ENCODE results near the gene TLCD1.

Gene TLCD1

DNA sequence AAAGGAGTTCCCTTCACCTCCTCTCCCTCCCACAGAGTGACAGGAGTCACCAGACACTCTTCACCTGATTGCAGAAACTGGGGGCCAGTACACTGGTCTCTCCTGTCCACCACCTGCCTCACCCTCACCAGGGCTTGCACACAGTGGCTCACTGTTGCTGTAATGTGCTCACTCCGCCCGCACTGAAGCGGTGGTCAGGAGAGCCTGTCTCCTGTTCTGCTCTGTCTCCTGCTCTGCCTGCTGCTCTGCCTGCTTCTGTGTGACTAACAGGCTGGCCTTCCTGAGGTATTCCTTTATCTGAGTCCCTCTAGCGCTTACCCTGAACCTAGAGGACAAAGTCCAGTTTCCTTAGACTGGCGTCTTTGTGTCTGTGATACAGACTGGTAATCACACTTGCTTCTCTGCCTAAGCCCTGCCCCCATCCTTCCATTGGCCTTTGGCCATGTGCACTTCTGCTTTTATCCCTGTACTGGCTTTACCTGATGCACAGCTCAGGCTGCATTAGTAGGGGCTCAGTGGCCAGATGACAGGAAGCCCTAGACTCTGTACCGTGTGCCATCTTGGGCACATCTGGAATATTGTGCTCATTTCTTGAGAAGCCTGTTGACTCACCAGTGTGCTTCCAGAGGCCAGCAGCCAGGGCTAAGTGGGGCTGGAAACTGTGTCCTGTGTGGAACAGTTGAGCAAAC lies 27.6 kb downstream of the TLCD1 start:
- Histone ChIP-seq H3K4me1 (no peaks in the 10 kb centered on the region), H3K27me3 (no peaks in the 10 kb centered on the region), H3K9me3 (no peaks in the 10 kb centered on the region), H3K4me3 (ENCODE audit: low read depth, low read length) (no peak overlapping the region), H3K36me3 (peaks cover 49% of the 10 kb centered on the region)
- no peak for DNase-seq
- TF ChIP-seq, protein P1, sequence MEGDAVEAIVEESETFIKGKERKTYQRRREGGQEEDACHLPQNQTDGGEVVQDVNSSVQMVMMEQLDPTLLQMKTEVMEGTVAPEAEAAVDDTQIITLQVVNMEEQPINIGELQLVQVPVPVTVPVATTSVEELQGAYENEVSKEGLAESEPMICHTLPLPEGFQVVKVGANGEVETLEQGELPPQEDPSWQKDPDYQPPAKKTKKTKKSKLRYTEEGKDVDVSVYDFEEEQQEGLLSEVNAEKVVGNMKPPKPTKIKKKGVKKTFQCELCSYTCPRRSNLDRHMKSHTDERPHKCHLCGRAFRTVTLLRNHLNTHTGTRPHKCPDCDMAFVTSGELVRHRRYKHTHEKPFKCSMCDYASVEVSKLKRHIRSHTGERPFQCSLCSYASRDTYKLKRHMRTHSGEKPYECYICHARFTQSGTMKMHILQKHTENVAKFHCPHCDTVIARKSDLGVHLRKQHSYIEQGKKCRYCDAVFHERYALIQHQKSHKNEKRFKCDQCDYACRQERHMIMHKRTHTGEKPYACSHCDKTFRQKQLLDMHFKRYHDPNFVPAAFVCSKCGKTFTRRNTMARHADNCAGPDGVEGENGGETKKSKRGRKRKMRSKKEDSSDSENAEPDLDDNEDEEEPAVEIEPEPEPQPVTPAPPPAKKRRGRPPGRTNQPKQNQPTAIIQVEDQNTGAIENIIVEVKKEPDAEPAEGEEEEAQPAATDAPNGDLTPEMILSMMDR (IDR thresholded peaks at IDR 0.05; ENCODE audit: low read depth, low read length), result no peak

DNA sequence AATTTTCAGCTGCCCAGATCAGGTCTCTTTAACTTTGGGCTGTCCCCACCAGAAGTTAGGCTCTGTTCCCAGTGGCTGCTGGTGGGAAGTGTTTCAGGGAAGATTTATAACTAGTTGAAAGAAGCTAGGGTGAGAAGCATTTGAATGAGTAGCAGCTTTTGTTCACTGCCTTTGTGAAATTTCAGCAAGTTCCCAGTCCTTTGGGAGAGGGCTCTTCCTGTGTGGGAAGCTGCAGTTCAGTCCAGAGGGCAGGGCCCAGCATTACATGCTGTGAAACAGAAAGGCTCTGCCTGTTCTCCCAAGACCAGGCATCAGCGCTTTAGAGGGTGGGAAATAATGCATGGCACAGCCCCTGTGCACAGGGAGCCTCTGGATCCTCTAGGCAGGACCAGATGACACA lies 32.2 kb downstream of the TLCD1 start:
- Histone ChIP-seq H3K4me1 (no peaks in the 10 kb centered on the region), H3K36me3 (peaks cover 46% of the 10 kb centered on the region), H3K27me3 (no peaks in the 10 kb centered on the region), H3K4me3 (ENCODE audit: low read depth, low read length) (no peak overlapping the region), H3K9me3 (no peaks in the 10 kb centered on the region)
- no peak for DNase-seq
- TF ChIP-seq, protein P1 (IDR thresholded peaks at IDR 0.05; ENCODE audit: low read depth, low read length), result no peak

DNA sequence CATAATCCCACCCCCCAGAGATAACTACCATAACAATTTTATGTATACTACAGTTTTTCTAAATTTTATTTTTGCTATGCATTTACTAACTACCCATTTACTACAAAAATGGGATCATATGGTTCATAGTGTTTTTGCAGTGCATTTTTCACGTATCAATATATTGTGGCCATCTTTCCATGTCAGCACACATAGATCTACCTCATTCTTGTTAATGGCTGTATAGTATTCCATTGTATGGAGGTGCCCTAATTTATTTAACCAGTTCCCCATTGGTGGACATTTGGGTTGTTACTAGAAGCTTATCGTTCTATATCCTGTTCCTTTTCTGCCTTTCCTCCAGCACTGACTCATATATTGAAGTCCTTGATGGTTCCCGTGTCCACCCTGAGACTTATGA lies 37.0 kb downstream of the TLCD1 start:
- H3K9me3 ChIP-seq, result no peaks in the 10 kb centered on the region
- no peak overlapping the region for H3K4me3 ChIP-seq (ENCODE audit: low read depth, low read length)
- TF ChIP-seq, protein P1 (IDR thresholded peaks at IDR 0.05; ENCODE audit: low read depth, low read length), result no peak
- peaks cover 8% of the 10 kb centered on the region for H3K4me1 ChIP-seq
- H3K27me3 ChIP-seq, result no peaks in the 10 kb centered on the region
- peaks cover 52% of the 10 kb centered on the region for H3K36me3 ChIP-seq
- DNase-seq, result no peak

DNA sequence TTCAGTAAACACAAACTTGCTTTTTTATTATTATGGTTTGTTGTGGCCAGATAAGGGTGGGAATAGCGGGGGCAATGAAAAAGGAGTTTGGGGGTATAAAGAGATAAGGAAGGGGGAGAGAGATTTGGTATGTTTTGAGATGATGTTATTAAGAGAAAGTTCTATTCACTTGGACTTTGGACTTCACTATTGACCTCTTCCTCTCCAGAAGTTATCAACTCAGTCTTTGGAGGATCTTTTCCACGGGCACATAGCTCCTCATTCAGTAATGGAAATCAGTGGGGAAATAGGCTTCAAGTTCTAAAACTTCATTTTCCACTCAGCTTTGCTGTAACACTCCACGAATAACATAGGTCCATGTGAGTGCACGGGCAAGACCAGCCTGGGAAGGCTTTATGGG lies 37.6 kb downstream of the TLCD1 start:
- Histone ChIP-seq H3K4me1 (peaks cover 8% of the 10 kb centered on the region), H3K36me3 (peaks cover 52% of the 10 kb centered on the region), H3K4me3 (ENCODE audit: low read depth, low read length) (no peak overlapping the region), H3K27me3 (no peaks in the 10 kb centered on the region), H3K9me3 (no peaks in the 10 kb centered on the region)
- DNase-seq, result no peak
- TF ChIP-seq, protein P1 (IDR thresholded peaks at IDR 0.05; ENCODE audit: low read depth, low read length), result no peak

DNA sequence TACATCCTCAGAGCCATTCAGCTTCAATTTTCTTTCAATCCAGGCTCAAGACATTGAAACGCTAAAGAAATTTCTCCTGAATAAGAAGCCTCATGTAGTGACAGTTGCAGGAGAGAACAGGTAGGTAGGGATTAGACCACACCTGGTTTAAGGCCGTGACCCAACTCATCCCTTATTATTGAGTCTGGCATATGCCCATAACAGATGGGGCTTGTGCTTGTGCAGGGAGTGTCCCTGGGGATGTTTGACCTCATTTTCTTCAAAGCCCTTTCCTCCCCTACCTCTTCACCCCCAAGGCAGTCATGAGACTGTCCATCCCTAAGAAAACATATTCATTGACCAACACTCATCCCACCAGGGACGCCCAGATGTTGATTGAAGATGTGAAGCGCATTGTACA lies 39.7 kb downstream of the TLCD1 start:
- peaks cover 60% of the 10 kb centered on the region for H3K36me3 ChIP-seq
- H3K27me3 ChIP-seq, result no peaks in the 10 kb centered on the region
- no peak overlapping the region for H3K4me3 ChIP-seq (ENCODE audit: low read depth, low read length)
- DNase-seq, result no peak
- H3K9me3 ChIP-seq, result no peaks in the 10 kb centered on the region
- TF ChIP-seq, protein P1 (IDR thresholded peaks at IDR 0.05; ENCODE audit: low read depth, low read length), result no peak
- peaks cover 8% of the 10 kb centered on the region for H3K4me1 ChIP-seq

DNA sequence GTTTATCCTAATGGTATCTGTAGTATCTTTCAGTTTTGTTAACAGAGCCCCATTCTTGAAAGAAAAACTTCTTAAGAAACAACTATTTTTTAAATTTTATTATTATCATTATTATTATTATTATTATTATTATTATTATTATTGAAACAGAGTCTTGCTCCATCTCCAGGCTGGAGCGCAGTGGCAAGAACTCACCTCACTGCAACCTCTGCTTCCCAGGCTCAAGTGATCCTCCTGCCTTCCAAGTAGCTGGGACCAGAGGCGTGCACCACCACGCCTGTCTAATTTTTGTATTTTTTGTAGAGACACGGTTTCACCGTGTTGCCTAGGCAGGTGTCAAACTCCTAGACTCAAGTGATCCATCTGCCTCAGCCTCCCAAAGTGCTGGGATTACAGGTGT lies 40.7 kb downstream of the TLCD1 start:
- Histone ChIP-seq H3K4me3 (ENCODE audit: low read depth, low read length) (no peak overlapping the region), H3K9me3 (no peaks in the 10 kb centered on the region), H3K27me3 (no peaks in the 10 kb centered on the region), H3K36me3 (peaks cover 61% of the 10 kb centered on the region), H3K4me1 (peaks cover 8% of the 10 kb centered on the region)
- DNase-seq, result no peak
- TF ChIP-seq, protein P1 (IDR thresholded peaks at IDR 0.05; ENCODE audit: low read depth, low read length), result no peak

All from BE2C (cell line).